Measurements from ENCODE around the gene GPR161.

Gene GPR161

GRCh38 chr1:168136709-168137514 is at the start of gene GPR161:
Gene GPR161 (minus strand): TSS chr1:168136930. CDS start chr1:168104850, 32,080 bp downstream.
- no peak for TF ChIP-seq CTCF (conservative IDR thresholded peaks at IDR 0.05)
- H3K27ac ChIP-seq = peak within 1 kb of the TSS; percentile 50; the same call in 1 of the 2 replicates

- H3K27ac ChIP-seq = peak overlapping the region; percentile 90
These were observed 44.5 kb upstream of the GPR161 start for GRCh38 chr1:168181063-168181720.

GRCh38 chr1:168180148-168180524 is 43.4 kb upstream of the GPR161 start:
- peak overlapping the region; percentile 90 for H3K27ac ChIP-seq
- no peak for TF ChIP-seq CTCF (conservative IDR thresholded peaks at IDR 0.05)

GRCh38 chr1:168179438-168180147 is 42.9 kb upstream of the GPR161 start:
- no peak for TF ChIP-seq CTCF (conservative IDR thresholded peaks at IDR 0.05)
- H3K27ac ChIP-seq = peak overlapping the region; percentile 90

- H3K27ac ChIP-seq = peak within 1 kb of the TSS; percentile 90
- peak; percentile 53 for TF ChIP-seq CTCF (conservative IDR thresholded peaks at IDR 0.05)
These were observed 42.1 kb upstream of the GPR161 start, which contains the start of gene TIPRL for GRCh38 chr1:168178638-168179437. Gene TIPRL (plus strand): TSS chr1:168178962. CDS start chr1:168179078, 116 bp downstream.

GRCh38 chr1:168178227-168178637 is 41.5 kb upstream of the GPR161 start:
- H3K27ac ChIP-seq = peak overlapping the region; percentile 90
- TF ChIP-seq CTCF (conservative IDR thresholded peaks at IDR 0.05) = no peak

- H3K27ac ChIP-seq = no peak overlapping the region
- no peak for TF ChIP-seq CTCF (conservative IDR thresholded peaks at IDR 0.05)
These were observed 35.7 kb upstream of the GPR161 start for GRCh38 chr1:168172250-168172915.
